Neural progenitor cell (in vitro differentiated cells): ENCODE data around the gene TMEM134. TPM values are rescaled to one million over a fixed set of nuclear protein-coding genes. Genes with fewer than 3 reads are reported as not detected.

Source experiments
- DNase-seq: peaks from one replicate; pipeline ENCODE4 v3.0.0-alpha.2; 2016; ENCODE audit warnings: low spot score
- H2AFZ ChIP-seq: fragments of 200-600 bp; sonication (generic); replicated peaks from 2 replicates; pipeline ENCODE4 v1.6.1; 2016; ENCODE audit warnings: antibody characterized with exemption
- H3F3A ChIP-seq: fragments of 200-600 bp; sonication (generic); 2 replicates; pipeline ENCODE4 v1.6.1; 2016; ENCODE audit warnings: antibody characterized with exemption, low read depth
- H3K27ac ChIP-seq: fragments of 200-600 bp; sonication (generic); 2 replicates; pipeline ENCODE4 v1.5.1; 2016; ENCODE audit warnings: mild to moderate bottlenecking
- H3K27me3 ChIP-seq: fragments of 200-600 bp; sonication (generic); 2 replicates; pipeline ENCODE4 v1.6.1; 2016; ENCODE audit warnings: mild to moderate bottlenecking, moderate library complexity
- H3K36me3 ChIP-seq: fragments of 200-600 bp; sonication (generic); 2 replicates; pipeline ENCODE4 v1.5.1; 2016
- H3K4me1 ChIP-seq: fragments of 200-600 bp; sonication (generic); 2 replicates; pipeline ENCODE4 v1.6.1; 2016; ENCODE audit warnings: mixed run types
- H3K4me2 ChIP-seq: fragments of 200-600 bp; sonication (generic); 2 replicates; pipeline ENCODE4 v1.6.1; 2016
- H3K4me3 ChIP-seq: fragments of 200-600 bp; sonication (generic); 2 replicates; pipeline ENCODE4 v1.5.1; 2016
- H3K79me2 ChIP-seq: fragments of 200-600 bp; sonication (generic); 2 replicates; pipeline ENCODE4 v1.6.1; 2016; ENCODE audit warnings: low read depth
- H3K9ac ChIP-seq: fragments of 200-600 bp; sonication (generic); 2 replicates; pipeline ENCODE4 v1.6.1; 2016
- H3K9me3 ChIP-seq: fragments of 200-600 bp; sonication (generic); 2 replicates; pipeline ENCODE4 v1.5.1; 2016; ENCODE audit warnings: low read depth
- H4K20me1 ChIP-seq: fragments of 200-600 bp; sonication (generic); 2 replicates; pipeline ENCODE4 v1.6.1; 2016; ENCODE audit warnings: low read depth
- H3K27ac Mint-ChIP-seq: 3 replicates; pipeline ENCODE4 v1.8.0; 2021; ENCODE audit warnings: mixed read lengths
- H3K27me3 Mint-ChIP-seq: 2 replicates; pipeline ENCODE4 v1.8.0; 2022; ENCODE audit warnings: low read depth, mild to moderate bottlenecking, inconsistent platforms, moderate library complexity, mixed read lengths; ENCODE audit not compliant: insufficient read depth
- H3K36me3 Mint-ChIP-seq: 3 replicates; pipeline ENCODE4 v1.8.0; 2021; ENCODE audit warnings: mixed read lengths
- H3K4me1 Mint-ChIP-seq: 3 replicates; pipeline ENCODE4 v1.8.0; 2021; ENCODE audit warnings: mixed read lengths
- H3K4me3 Mint-ChIP-seq: 3 replicates; pipeline ENCODE4 v1.8.0; 2021; ENCODE audit warnings: mild to moderate bottlenecking, moderate library complexity, mixed read lengths
- H3K9me3 Mint-ChIP-seq: 3 replicates; pipeline ENCODE4 v1.8.0; 2020; ENCODE audit warnings: mixed read lengths
- CTCF ChIP-seq: fragments of 200-600 bp; sonication (generic); IDR thresholded peaks from 2 replicates; pipeline ENCODE4 v1.5.1; 2017; ENCODE audit warnings: antibody characterized with exemption, mild to moderate bottlenecking
- EZH2 ChIP-seq: fragments of 200-600 bp; sonication (generic); IDR thresholded peaks from 2 replicates; pipeline ENCODE4 v1.6.1; 2017; ENCODE audit warnings: antibody characterized with exemption, mild to moderate bottlenecking, moderate library complexity
- EZH2phosphoT487 ChIP-seq: fragments of 200-600 bp; sonication (generic); IDR thresholded peaks from 2 replicates; pipeline ENCODE4 v1.6.1; 2017; ENCODE audit warnings: antibody characterized with exemption
- total RNA-seq: library from RNA; depleted of rRNA; stranded (reverse); fragments of >200 nt; gene quantifications from 2 replicates; pipeline ENCODE4 v1.2.3, GENCODE V29; 2015; ENCODE audit warnings: low replicate concordance

The TMEM134 gene
- total RNA-seq, 1 donor from 2014 or later: 68.1 TPM

GRCh38 chr11:67463680-67464410 is 5.2 kb downstream of the TMEM134 start:
- peaks cover 6% of the 10 kb centered on the region for H3K27me3 Mint-ChIP-seq
- no peaks in the 10 kb centered on the region for H4K20me1 ChIP-seq
- TF ChIP-seq CTCF (no peak), EZH2 (no peak), EZH2phosphoT487 (no peak)
- H3K9me3 ChIP-seq: no peaks in the 10 kb centered on the region
- H3K4me3 Mint-ChIP-seq: peak overlapping the region; percentile 84
- H3K79me2 ChIP-seq: peaks cover 8% of the 10 kb centered on the region
- H3K36me3 Mint-ChIP-seq: no peaks in the 10 kb centered on the region
- H3K4me3 ChIP-seq: peak overlapping the region; percentile 64
- H3K9me3 Mint-ChIP-seq: no peaks in the 10 kb centered on the region
- H3F3A ChIP-seq: no peaks in the 10 kb centered on the region
- peaks cover 6% of the 10 kb centered on the region for H3K4me1 ChIP-seq
- peak overlapping the region; percentile 82 for H3K4me2 ChIP-seq
- no peak overlapping the region for H3K27ac Mint-ChIP-seq
- DNase-seq: no peak
- H3K36me3 ChIP-seq: no peaks in the 10 kb centered on the region
- no peak overlapping the region for H3K27ac ChIP-seq
- no peaks in the 10 kb centered on the region for H3K27me3 ChIP-seq
- no peak overlapping the region for H3K9ac ChIP-seq
- no peak overlapping the region for H2AFZ ChIP-seq
- peaks cover 16% of the 10 kb centered on the region for H3K4me1 Mint-ChIP-seq

GRCh38 chr11:67463186-67463585 is 5.9 kb downstream of the TMEM134 start:
- no peaks in the 10 kb centered on the region for H3F3A ChIP-seq
- no peaks in the 10 kb centered on the region for H3K27me3 ChIP-seq
- peaks cover 8% of the 10 kb centered on the region for H3K79me2 ChIP-seq
- Mint-ChIP-seq H3K27ac (no peak overlapping the region), H3K27me3 (peaks cover 5% of the 10 kb centered on the region), H3K9me3 (no peaks in the 10 kb centered on the region), H3K4me1 (peaks cover 13% of the 10 kb centered on the region), H3K4me3 (no peak overlapping the region), H3K36me3 (no peaks in the 10 kb centered on the region)
- TF ChIP-seq EZH2phosphoT487 (no peak), EZH2 (no peak), CTCF (no peak)
- H3K4me2 ChIP-seq: no peak overlapping the region
- no peak overlapping the region for H3K27ac ChIP-seq
- H3K9me3 ChIP-seq: no peaks in the 10 kb centered on the region
- peaks cover 4% of the 10 kb centered on the region for H3K4me1 ChIP-seq
- no peaks in the 10 kb centered on the region for H4K20me1 ChIP-seq
- no peak overlapping the region for H2AFZ ChIP-seq
- H3K9ac ChIP-seq: no peak overlapping the region
- no peaks in the 10 kb centered on the region for H3K36me3 ChIP-seq
- DNase-seq: no peak
- H3K4me3 ChIP-seq: no peak overlapping the region

GRCh38 chr11:67458266-67458665 is 10.8 kb downstream of the TMEM134 start:
- Histone ChIP-seq H3K9ac (no peak overlapping the region), H3K4me2 (no peak overlapping the region), H3K4me1 (no peaks in the 10 kb centered on the region), H3K79me2 (no peaks in the 10 kb centered on the region), H3K27me3 (no peaks in the 10 kb centered on the region), H3F3A (no peaks in the 10 kb centered on the region), H3K4me3 (no peak overlapping the region), H3K9me3 (no peaks in the 10 kb centered on the region), H3K27ac (no peak overlapping the region), H3K36me3 (no peaks in the 10 kb centered on the region), H4K20me1 (no peaks in the 10 kb centered on the region), H2AFZ (no peak overlapping the region)
- Mint-ChIP-seq H3K36me3 (no peaks in the 10 kb centered on the region), H3K27me3 (peaks cover 4% of the 10 kb centered on the region), H3K4me3 (no peak overlapping the region), H3K9me3 (no peaks in the 10 kb centered on the region), H3K4me1 (peaks cover 4% of the 10 kb centered on the region), H3K27ac (no peak overlapping the region)
- no peak for DNase-seq
- no peak for TF ChIP-seq EZH2phosphoT487
- TF ChIP-seq CTCF: no peak
- TF ChIP-seq EZH2: no peak
